Activated naive CD4-positive, alpha-beta T cell treated with anti-CD3 and anti-CD28 coated beads for 36 hours (primary cell): Measurements from ENCODE around the gene CNKSR3. TPM values are rescaled to one million over a fixed set of nuclear protein-coding genes. Genes with fewer than 3 reads are reported as not detected.

Experiments
- CTCF ChIA-PET: fragments of 350-600 bp; sonication (Branson Sonifier 250); formaldehyde crosslinking; loops from one replicate; lab custom pipeline; 2021; ENCODE audit warnings: antibody characterized with exemption; lab: Charles Lee
- DNase-seq: peaks from one replicate; pipeline ENCODE4 v3.0.0-alpha.2; 2020
- H3K27ac Mint-ChIP-seq: one replicate; pipeline ENCODE4 v1.8.0; 2021; ENCODE audit warnings: mild to moderate bottlenecking, mixed read lengths
- H3K27me3 Mint-ChIP-seq: one replicate; pipeline ENCODE4 v1.8.0; 2021; ENCODE audit warnings: low read depth, mixed read lengths
- H3K36me3 Mint-ChIP-seq: one replicate; pipeline ENCODE4 v1.8.0; 2021; ENCODE audit warnings: low read depth, mixed read lengths
- H3K4me1 Mint-ChIP-seq: one replicate; pipeline ENCODE4 v1.8.0; 2021; ENCODE audit warnings: low read depth, mixed read lengths
- H3K4me3 Mint-ChIP-seq: one replicate; pipeline ENCODE4 v1.8.0; 2021; ENCODE audit warnings: mild to moderate bottlenecking, moderate library complexity, mixed read lengths
- H3K9me3 Mint-ChIP-seq: one replicate; pipeline ENCODE4 v1.8.0; 2021; ENCODE audit warnings: mixed read lengths
- intact Hi-C: fragments of 100-400 bp; cut with micrococcal nuclease; formaldehyde crosslinking; loops from one replicate; pipeline ENCODE4 v1.15.1; 2023
- total RNA-seq, 2 experiments: library from RNA; stranded (reverse); gene quantifications; one replicate each; pipeline ENCODE4 v1.2.3, GENCODE V29; 2021

CNKSR3 gene
- total RNA-seq, 2 experiments from 2014 or later = 0.12 TPM

DNA sequence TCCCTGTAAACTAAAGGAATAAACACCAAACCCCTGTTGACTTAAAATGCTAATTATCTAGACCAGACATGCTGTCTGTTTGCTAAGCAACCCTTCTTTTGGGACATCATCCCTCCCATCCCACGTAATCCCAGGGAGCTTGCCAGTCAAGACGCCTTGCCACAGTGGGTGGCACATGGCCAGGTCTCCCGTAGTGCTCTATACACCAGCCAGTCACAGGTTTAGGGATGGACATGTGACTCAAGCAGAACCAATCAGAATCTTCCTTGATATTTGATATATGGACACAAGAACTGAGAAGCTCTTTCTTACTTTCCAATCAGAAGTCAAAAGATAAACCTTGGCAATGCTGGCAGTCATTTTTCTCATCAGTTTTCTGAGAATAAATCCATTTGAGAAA is 60.0 kb downstream of the CNKSR3 start:
- CTCF ChIA-PET = interaction anchor here (0.9 kb wide), 1 partner anchor 27 kb away, joined by 3 read pairs; no protein-coding TSS in a partner anchor
- H3K27me3 Mint-ChIP-seq = no peaks in the 10 kb centered on the region
- no peaks in the 10 kb centered on the region for H3K36me3 Mint-ChIP-seq
- H3K9me3 Mint-ChIP-seq = no peaks in the 10 kb centered on the region
- no peaks in the 10 kb centered on the region for H3K4me1 Mint-ChIP-seq
- intact Hi-C loops = no loop called here
- no peak overlapping the region for H3K4me3 Mint-ChIP-seq
- DNase-seq = no peak
- H3K27ac Mint-ChIP-seq = no peak overlapping the region

GRCh38 chr6:154448448-154449096 is 61.9 kb downstream of the CNKSR3 start:
- H3K36me3 Mint-ChIP-seq = no peaks in the 10 kb centered on the region
- H3K4me1 Mint-ChIP-seq = no peaks in the 10 kb centered on the region
- no peak overlapping the region for H3K4me3 Mint-ChIP-seq
- no peaks in the 10 kb centered on the region for H3K27me3 Mint-ChIP-seq
- no peaks in the 10 kb centered on the region for H3K9me3 Mint-ChIP-seq
- H3K27ac Mint-ChIP-seq = no peak overlapping the region
- DNase-seq = no peak
- intact Hi-C loops = no loop called here
- CTCF ChIA-PET = no interaction called here

DNA sequence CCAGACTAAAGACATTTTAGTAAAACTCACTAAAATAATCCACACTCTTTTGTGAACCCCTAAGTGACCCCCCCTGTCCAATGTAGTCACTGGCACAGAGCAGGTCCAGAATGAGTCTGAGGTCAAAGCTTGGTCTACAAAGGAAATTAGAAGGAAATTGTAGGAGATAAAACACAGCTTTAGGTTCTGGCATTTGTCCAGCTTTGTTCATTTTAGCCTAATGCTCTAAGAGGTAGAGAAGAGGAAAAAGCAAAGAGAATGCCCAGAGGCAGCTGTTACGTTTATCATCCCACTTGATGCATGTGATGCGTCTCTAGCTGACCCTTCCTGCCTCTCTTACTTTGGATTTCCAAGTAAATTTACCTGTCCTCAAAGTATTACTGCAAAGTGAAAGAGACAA is 62.5 kb downstream of the CNKSR3 start:
- CTCF ChIA-PET = no interaction called here
- intact Hi-C loops = no loop called here
- DNase-seq = no peak
- Mint-ChIP-seq H3K4me3 (no peak overlapping the region), H3K4me1 (no peaks in the 10 kb centered on the region), H3K27ac (no peak overlapping the region), H3K9me3 (no peaks in the 10 kb centered on the region), H3K27me3 (no peaks in the 10 kb centered on the region), H3K36me3 (no peaks in the 10 kb centered on the region)

- H3K27ac Mint-ChIP-seq = no peak overlapping the region
- no peaks in the 10 kb centered on the region for H3K9me3 Mint-ChIP-seq
- intact Hi-C loops = no loop called here
- H3K4me1 Mint-ChIP-seq = no peaks in the 10 kb centered on the region
- DNase-seq = no peak
- no peaks in the 10 kb centered on the region for H3K27me3 Mint-ChIP-seq
- CTCF ChIA-PET = no interaction called here
- no peak overlapping the region for H3K4me3 Mint-ChIP-seq
- no peaks in the 10 kb centered on the region for H3K36me3 Mint-ChIP-seq
These were observed 63.5 kb downstream of the CNKSR3 start for GRCh38 chr6:154446984-154447383.

- H3K9me3 Mint-ChIP-seq = no peaks in the 10 kb centered on the region
- intact Hi-C loops = no loop called here
- no peak overlapping the region for H3K27ac Mint-ChIP-seq
- DNase-seq = no peak
- H3K4me1 Mint-ChIP-seq = no peaks in the 10 kb centered on the region
- CTCF ChIA-PET = interaction anchor here (1.2 kb wide), 1 partner anchor 27 kb away, joined by 3 read pairs; no protein-coding TSS in a partner anchor
- no peaks in the 10 kb centered on the region for H3K36me3 Mint-ChIP-seq
- H3K4me3 Mint-ChIP-seq = no peak overlapping the region
- no peaks in the 10 kb centered on the region for H3K27me3 Mint-ChIP-seq
These were observed 65.1 kb downstream of the CNKSR3 start for GRCh38 chr6:154445417-154445816.

GRCh38 chr6:154441995-154442310 is 68.5 kb downstream of the CNKSR3 start:
- H3K4me1 Mint-ChIP-seq = no peaks in the 10 kb centered on the region
- intact Hi-C loops = no loop called here
- H3K4me3 Mint-ChIP-seq = no peak overlapping the region
- CTCF ChIA-PET = no interaction called here
- H3K36me3 Mint-ChIP-seq = no peaks in the 10 kb centered on the region
- H3K9me3 Mint-ChIP-seq = no peaks in the 10 kb centered on the region
- no peaks in the 10 kb centered on the region for H3K27me3 Mint-ChIP-seq
- no peak for DNase-seq
- H3K27ac Mint-ChIP-seq = no peak overlapping the region

DNA sequence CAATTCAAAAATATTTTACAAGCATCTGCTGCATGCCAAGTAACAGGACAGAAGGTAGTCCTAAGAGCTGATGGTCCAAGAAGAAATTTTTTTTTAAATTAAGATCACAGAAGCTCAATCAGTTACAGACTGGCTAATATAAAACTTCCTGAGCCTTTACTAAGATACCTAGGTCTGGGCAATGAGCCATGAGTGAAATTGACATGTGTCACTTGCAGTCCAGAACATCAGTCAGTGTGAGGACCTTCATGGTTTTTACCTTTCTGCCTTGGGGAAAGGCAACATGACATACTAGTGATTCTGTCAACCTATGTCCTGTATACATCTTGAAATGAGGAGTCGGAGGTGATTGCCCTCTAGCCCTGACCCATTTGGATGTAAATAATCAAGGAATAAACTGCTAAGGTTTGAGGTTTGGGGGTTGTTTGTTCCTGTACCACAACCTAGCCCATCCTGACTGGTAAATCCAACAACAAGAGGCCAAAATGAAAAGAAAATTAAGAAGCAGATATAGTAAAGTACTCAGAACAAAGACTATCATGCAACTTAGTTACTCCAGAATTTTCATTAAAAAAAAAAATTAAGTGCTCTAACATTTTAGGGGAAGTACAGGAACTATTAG is 70.0 kb downstream of the CNKSR3 start:
- no peaks in the 10 kb centered on the region for H3K27me3 Mint-ChIP-seq
- CTCF ChIA-PET = interaction anchor here (1.0 kb wide), 1 partner anchor 10 kb away, joined by 3 read pairs; no protein-coding TSS in a partner anchor
- DNase-seq = no peak
- no peaks in the 10 kb centered on the region for H3K36me3 Mint-ChIP-seq
- intact Hi-C loops = no loop called here
- H3K4me1 Mint-ChIP-seq = no peaks in the 10 kb centered on the region
- H3K27ac Mint-ChIP-seq = no peak overlapping the region
- H3K9me3 Mint-ChIP-seq = no peaks in the 10 kb centered on the region
- no peak overlapping the region for H3K4me3 Mint-ChIP-seq

DNA sequence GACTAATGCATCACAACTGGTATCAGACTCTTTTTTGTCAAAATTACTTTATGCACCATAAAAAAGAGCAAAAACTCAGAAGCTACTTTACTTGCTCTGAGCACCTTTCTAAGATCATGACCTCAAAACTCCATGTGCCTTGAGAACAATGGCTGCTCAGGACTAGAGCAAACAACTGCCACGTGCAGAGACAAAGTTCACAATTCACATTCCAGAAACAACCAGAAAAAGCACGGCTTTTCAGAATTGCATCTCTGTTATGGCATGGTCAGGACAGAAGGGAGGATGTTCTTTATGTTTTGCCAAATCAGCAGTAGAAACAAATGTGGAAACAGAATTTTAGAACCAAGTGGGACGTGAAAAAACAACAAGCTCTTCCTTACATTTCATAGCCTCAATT is 70.5 kb downstream of the CNKSR3 start:
- intact Hi-C loops = no loop called here
- CTCF ChIA-PET = no interaction called here
- H3K4me3 Mint-ChIP-seq = no peak overlapping the region
- no peaks in the 10 kb centered on the region for H3K9me3 Mint-ChIP-seq
- no peak for DNase-seq
- no peaks in the 10 kb centered on the region for H3K4me1 Mint-ChIP-seq
- H3K27me3 Mint-ChIP-seq = no peaks in the 10 kb centered on the region
- no peaks in the 10 kb centered on the region for H3K36me3 Mint-ChIP-seq
- no peak overlapping the region for H3K27ac Mint-ChIP-seq

GRCh38 chr6:154438882-154439415 is 71.5 kb downstream of the CNKSR3 start:
- Mint-ChIP-seq H3K9me3 (no peaks in the 10 kb centered on the region), H3K27me3 (no peaks in the 10 kb centered on the region), H3K4me3 (no peak overlapping the region), H3K4me1 (no peaks in the 10 kb centered on the region), H3K36me3 (no peaks in the 10 kb centered on the region), H3K27ac (no peak overlapping the region)
- DNase-seq = no peak
- intact Hi-C loops = no loop called here
- CTCF ChIA-PET = no interaction called here

DNA sequence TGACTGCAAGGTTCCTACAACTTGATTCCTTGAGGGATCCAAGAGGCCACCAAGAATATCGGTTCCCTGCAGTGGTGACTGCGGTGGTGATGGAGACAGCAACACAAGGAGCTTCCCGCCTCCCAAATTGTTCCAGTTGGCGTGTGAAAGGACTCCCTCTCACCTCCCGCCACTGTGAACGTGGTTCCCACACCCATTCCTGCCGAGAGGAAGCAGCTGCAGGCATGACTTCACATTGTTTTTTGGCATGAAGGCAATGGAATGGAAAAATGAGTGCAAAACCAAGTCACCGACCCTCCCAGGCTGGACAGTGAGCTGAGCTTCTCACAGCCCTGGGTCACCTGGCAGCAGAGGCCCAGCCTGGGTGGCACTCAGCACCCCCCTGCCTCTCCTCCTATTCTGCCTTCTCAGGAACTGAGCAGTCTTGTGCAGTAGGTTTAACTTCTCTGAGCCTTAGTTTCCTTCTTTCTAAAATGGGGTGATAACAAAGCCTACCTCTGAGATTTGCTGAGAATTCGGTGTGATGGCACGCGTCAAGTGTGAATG is 75.0 kb downstream of the CNKSR3 start:
- no peak for DNase-seq
- H3K9me3 Mint-ChIP-seq = no peaks in the 10 kb centered on the region
- H3K36me3 Mint-ChIP-seq = no peaks in the 10 kb centered on the region
- H3K4me3 Mint-ChIP-seq = no peak overlapping the region
- intact Hi-C loops = no loop called here
- no peaks in the 10 kb centered on the region for H3K27me3 Mint-ChIP-seq
- no peak overlapping the region for H3K27ac Mint-ChIP-seq
- CTCF ChIA-PET = no interaction called here
- no peaks in the 10 kb centered on the region for H3K4me1 Mint-ChIP-seq

DNA sequence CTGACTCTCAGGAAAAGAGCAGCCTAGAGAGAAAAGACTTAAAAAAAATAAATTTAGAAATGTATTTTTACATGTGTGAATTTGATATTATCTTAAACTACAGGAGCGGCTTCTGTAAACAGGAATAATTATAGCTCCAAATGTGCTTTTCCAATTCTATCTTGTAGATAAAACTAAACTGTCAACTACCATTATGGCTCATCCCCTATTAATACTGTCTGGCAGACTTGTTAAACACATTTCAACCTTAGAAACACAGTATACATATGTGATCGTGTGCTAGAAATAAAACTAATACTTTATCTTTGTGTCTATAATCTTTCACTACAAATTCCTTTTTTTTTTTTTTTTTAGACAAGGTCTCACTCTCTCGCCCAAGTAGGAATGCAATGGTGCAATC is 75.8 kb downstream of the CNKSR3 start:
- no peaks in the 10 kb centered on the region for H3K4me1 Mint-ChIP-seq
- no peaks in the 10 kb centered on the region for H3K36me3 Mint-ChIP-seq
- DNase-seq = no peak
- H3K4me3 Mint-ChIP-seq = no peak overlapping the region
- H3K27ac Mint-ChIP-seq = no peak overlapping the region
- intact Hi-C loops = no loop called here
- no peaks in the 10 kb centered on the region for H3K27me3 Mint-ChIP-seq
- no peaks in the 10 kb centered on the region for H3K9me3 Mint-ChIP-seq
- CTCF ChIA-PET = no interaction called here

DNA sequence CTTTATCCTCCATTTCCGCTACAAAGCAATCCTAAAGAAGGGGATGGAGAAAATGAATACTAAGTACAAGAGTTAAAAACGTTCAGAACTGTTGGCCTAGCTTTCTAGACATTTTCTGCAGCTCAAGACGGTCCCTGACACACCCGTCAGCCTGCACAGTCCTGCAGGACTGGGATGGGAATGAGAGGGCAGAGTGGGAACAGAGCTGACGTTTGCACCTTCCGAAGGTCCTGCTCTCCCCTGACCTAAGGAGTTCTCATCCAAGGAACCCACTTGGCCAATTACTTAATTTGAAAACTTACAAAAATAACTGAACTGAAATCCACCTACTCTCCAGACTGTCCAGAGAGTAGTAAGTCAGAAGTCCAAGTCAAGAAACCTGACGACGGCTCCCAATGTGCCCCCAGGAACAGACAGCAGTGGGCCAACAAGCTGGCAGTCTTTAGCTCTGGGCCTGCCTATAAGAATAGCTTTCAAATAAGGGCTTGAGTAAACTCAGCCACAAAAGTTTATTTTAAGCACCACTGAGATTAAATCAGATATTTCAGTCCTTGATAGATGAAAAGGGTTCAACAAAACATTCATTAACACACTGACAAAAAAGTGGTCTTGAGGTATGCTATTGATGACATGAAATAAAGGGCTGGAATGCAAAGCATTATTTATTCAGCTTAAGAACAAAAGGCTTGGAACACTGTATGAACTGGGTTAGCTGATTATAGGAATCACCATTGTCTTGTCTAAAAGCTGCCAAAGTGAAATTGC is 76.8 kb downstream of the CNKSR3 start:
- intact Hi-C loops = no loop called here
- Mint-ChIP-seq H3K27me3 (no peaks in the 10 kb centered on the region), H3K36me3 (no peaks in the 10 kb centered on the region), H3K4me3 (no peak overlapping the region), H3K9me3 (no peaks in the 10 kb centered on the region), H3K4me1 (no peaks in the 10 kb centered on the region), H3K27ac (no peak overlapping the region)
- DNase-seq = no peak
- CTCF ChIA-PET = interaction anchor here (0.6 kb wide), 1 partner anchor 206 kb away, joined by 3 read pairs; no protein-coding TSS in a partner anchor
